SK-MEL-5 (cell line): ENCODE measurements around the gene POP4. TPM values are rescaled to one million over a fixed set of nuclear protein-coding genes. Genes with fewer than 3 reads are reported as not detected.

Experiments used
- DNase-seq: peaks from one replicate; pipeline ENCODE4 v3.0.0-alpha.2; 2016; ENCODE audit warnings: low read depth, low spot score
- in situ Hi-C: cut with HindIII; loops from 2 replicates; pipeline ENCODE4 v1.10.0; 2016; ENCODE audit warnings: low sequenced_read_pairs, high pct_unique_total_duplicates, low pct_unique_long_range_greater_than_20kb
- total RNA-seq: library from RNA; depleted of rRNA; stranded (reverse); fragments of >200 nt; shearing (Covaris generic); gene quantifications from 2 replicates; pipeline ENCODE4 v1.2.3, GENCODE V29; 2014

Gene POP4
- total RNA-seq, 1 experiment from 2014 or later = 105 TPM

GRCh38 chr19:29596885-29597525 lies 9.1 kb upstream of the POP4 start:
- peak; percentile 60 for DNase-seq
- in situ Hi-C loops = no loop called here

GRCh38 chr19:29598036-29598435 lies 8.0 kb upstream of the POP4 start:
- in situ Hi-C loops = no loop called here
- no peak for DNase-seq

- no peak for DNase-seq
- in situ Hi-C loops = no loop called here
These were observed 7.6 kb upstream of the POP4 start for GRCh38 chr19:29598496-29598895.

GRCh38 chr19:29603308-29603707 lies 2.8 kb upstream of the POP4 start:
- in situ Hi-C loops = no loop called here
- DNase-seq = no peak

GRCh38 chr19:29606420-29606747 lies 301 bp downstream of the POP4 start:
- in situ Hi-C loops = no loop called here
- DNase-seq = no peak

GRCh38 chr19:29609636-29610035 lies 3.6 kb downstream of the POP4 start:
- in situ Hi-C loops = no loop called here
- DNase-seq = no peak

GRCh38 chr19:29610213-29610573 lies 4.1 kb downstream of the POP4 start:
- in situ Hi-C loops = no loop called here
- no peak for DNase-seq

- peak; percentile 81 for DNase-seq
- in situ Hi-C loops = no loop called here
These were observed 4.6 kb downstream of the POP4 start for GRCh38 chr19:29610574-29611271.

GRCh38 chr19:29612121-29612520 lies 6.0 kb downstream of the POP4 start:
- DNase-seq = no peak
- in situ Hi-C loops = no loop called here

GRCh38 chr19:29612801-29613595 lies 6.9 kb downstream of the POP4 start:
- no peak for DNase-seq
- in situ Hi-C loops = no loop called here

GRCh38 chr19:29614046-29614445 lies 8.0 kb downstream of the POP4 start:
- in situ Hi-C loops = no loop called here
- DNase-seq = no peak

GRCh38 chr19:29614780-29615179 lies 8.7 kb downstream of the POP4 start:
- in situ Hi-C loops = no loop called here
- no peak for DNase-seq

- in situ Hi-C loops = no loop called here
These were observed 9.9 kb downstream of the POP4 start for GRCh38 chr19:29615891-29616425.

GRCh38 chr19:29616541-29616940 lies 10.5 kb downstream of the POP4 start:
- no peak for DNase-seq
- in situ Hi-C loops = no loop called here

More at GRCh38 chr19:29615891-29616425, 9.9 kb downstream of the POP4 start:
- DNase-seq = no peak

GRCh38 chr19:29617366-29618266 lies 11.5 kb downstream of the POP4 start:
- no peak for DNase-seq
- in situ Hi-C loops = no loop called here

- in situ Hi-C loops = no loop called here
These were observed 12.4 kb downstream of the POP4 start for GRCh38 chr19:29618434-29618833.

GRCh38 chr19:29618871-29619270 lies 12.8 kb downstream of the POP4 start:
- no peak for DNase-seq
- in situ Hi-C loops = no loop called here

More at GRCh38 chr19:29618434-29618833, 12.4 kb downstream of the POP4 start:
- DNase-seq = no peak

- in situ Hi-C loops = no loop called here
- no peak for DNase-seq
These were observed 14.9 kb downstream of the POP4 start for GRCh38 chr19:29620931-29621351.
